ENCODE measurements around the gene HBP1. TPM values are rescaled to one million over a fixed set of nuclear protein-coding genes. Genes with fewer than 3 reads are reported as not detected.

The HBP1 gene
- polyA plus RNA-seq, 2 of the 4 experiments (the other 2 are of a cell fraction) = 28.9 to 52.4 TPM

- ATAC-seq (peak in 1 of 2 experiments; percentile 57; a peak in 2 of 6 replicates), FAIRE-seq (no peak), DNase-seq (ENCODE audit: low read depth in 1 of 2, low spot score in 1 of 2) (no peak)
- TF ChIP-seq TP53 (CRISPR knock-in tag; IDR thresholded peaks at IDR 0.05) = no peak
- TF ChIP-seq FOXS1 (CRISPR knock-in tag; IDR thresholded peaks at IDR 0.05) = no peak
- TF ChIP-seq JUN (IDR thresholded peaks at IDR 0.05) = no peak
- TF ChIP-seq EHF (CRISPR knock-in tag; IDR thresholded peaks at IDR 0.05) = no peak
- TF ChIP-seq E2F6 (IDR thresholded peaks at IDR 0.05; ENCODE audit: borderline replicate concordance, low read depth) = no peak
- no peak for TF ChIP-seq RARB (CRISPR knock-in tag; IDR thresholded peaks at IDR 0.05)
- TF ChIP-seq CHD2 (IDR thresholded peaks at IDR 0.05; ENCODE audit: low read length, partially characterized antibody) = no peak
- TF ChIP-seq HOXB5 (CRISPR knock-in tag; IDR thresholded peaks at IDR 0.05) = no peak
- Histone ChIP-seq H3K9me3 (no peaks in the 10 kb centered on the region), H3K4me2 (peak overlapping the region; percentile 30), H3K4me3 (no peak overlapping the region), H3K4me1 (peaks cover 23% of the 10 kb centered on the region), H3K27ac (no peak overlapping the region)
- CTCF ChIA-PET = interaction anchor here (1.2 kb wide), 1 partner anchor 392 kb away, joined by 3 read pairs; no protein-coding TSS in a partner anchor
- WGBS (ENCODE audit: missing lambda C conversion rate) = 40% methylated on average over 4 of the region's 4 CpGs
- POLR2A ChIA-PET = interaction anchor here (0.6 to 0.7 kb wide), 2 partner anchors 11 to 347 kb away, joined by 3 to 10 read pairs; no protein-coding TSS in a partner anchor
Measured at GRCh38 chr7:107185716-107186115, 16.9 kb downstream of the HBP1 start.

GRCh38 chr7:107186240-107186639, 17.4 kb downstream of the HBP1 start:
- no peaks in the 10 kb centered on the region for H3K9me3 ChIP-seq
- no peak for DNase-seq (ENCODE audit: low read depth in 1 of 2, low spot score in 1 of 2)
- FAIRE-seq = no peak
- 65% methylated on average over 4 of the region's 4 CpGs for WGBS (ENCODE audit: missing lambda C conversion rate)
- H3K4me3 ChIP-seq = no peak overlapping the region
- H3K27ac ChIP-seq = no peak overlapping the region
- peak in 1 of 2 experiments; percentile 38; a peak in 2 of 6 replicates for ATAC-seq
- H3K4me1 ChIP-seq = peaks cover 19% of the 10 kb centered on the region
- ChIA-PET POLR2A (interaction anchor here (0.7 kb wide), 1 partner anchor 10 kb away, joined by 10 read pairs; no protein-coding TSS in a partner anchor), CTCF (interaction anchor here (1.2 kb wide), 1 partner anchor 393 kb away, joined by 3 read pairs; no protein-coding TSS in a partner anchor)
- TF ChIP-seq RCOR1 (IDR thresholded peaks at IDR 0.05; ENCODE audit: low read depth, low read length) (no peak), CEBPB (IDR thresholded peaks at IDR 0.05) (peak in 1 of 2 experiments; percentile 45; a peak in 1 of 4 replicates)
- peak overlapping the region; percentile 30 for H3K4me2 ChIP-seq

GRCh38 chr7:107187774-107188173, 19.0 kb downstream of the HBP1 start:
- WGBS (ENCODE audit: missing lambda C conversion rate) = 92% methylated on average over 2 of the region's 2 CpGs
- H3K27ac ChIP-seq = no peak overlapping the region
- FAIRE-seq = no peak
- H3K9me3 ChIP-seq = no peaks in the 10 kb centered on the region
- TF ChIP-seq NFE2L2 (conservative IDR thresholded peaks at IDR 0.05; ENCODE audit: low read length) = no peak
- no peak for TF ChIP-seq CTCF (IDR thresholded peaks at IDR 0.05)
- no peak for TF ChIP-seq SREBF2 (IDR thresholded peaks at IDR 0.05)
- no peak for TF ChIP-seq TFCP2L1 (CRISPR knock-in tag; IDR thresholded peaks at IDR 0.05)
- TF ChIP-seq HOXA7 (CRISPR knock-in tag; IDR thresholded peaks at IDR 0.05) = no peak
- TF ChIP-seq MAX (IDR thresholded peaks at IDR 0.05) = no peak
- TF ChIP-seq FOSL2 (IDR thresholded peaks at IDR 0.05) = no peak
- no peak for TF ChIP-seq FOSL2 (CRISPR knock-in tag; IDR thresholded peaks at IDR 0.05)
- TF ChIP-seq ZSCAN20 (CRISPR knock-in tag; IDR thresholded peaks at IDR 0.05) = no peak
- no peak for TF ChIP-seq EHF (CRISPR knock-in tag; IDR thresholded peaks at IDR 0.05)
- DNase-seq (ENCODE audit: low read depth in 1 of 2, low spot score in 1 of 2) = no peak
- no peak for ATAC-seq
- peaks cover 19% of the 10 kb centered on the region for H3K4me1 ChIP-seq
- no peak overlapping the region for H3K4me2 ChIP-seq
- ChIA-PET CTCF (interaction anchor here (0.5 to 0.9 kb wide), 2 partner anchors 11 to 355 kb away, joined by 3 to 4 read pairs; no protein-coding TSS in a partner anchor), POLR2A (no interaction called here)
- H3K4me3 ChIP-seq = no peak overlapping the region

GRCh38 chr7:107190090-107190489, 21.3 kb downstream of the HBP1 start:
- Histone ChIP-seq H3K27ac (no peak overlapping the region), H3K4me1 (peaks cover 15% of the 10 kb centered on the region), H3K9me3 (no peaks in the 10 kb centered on the region), H3K4me2 (no peak overlapping the region), H3K4me3 (no peak overlapping the region)
- FAIRE-seq (no peak), ATAC-seq (no peak), DNase-seq (ENCODE audit: low read depth in 1 of 2, low spot score in 1 of 2) (no peak)
- ChIA-PET POLR2A (no interaction called here), CTCF (interaction anchor here (1.0 to 2.2 kb wide), 2 partner anchors 11 to 21 kb away, joined by 3 to 8 read pairs; partner anchors contain the start of gene HBP1)
- peak; percentile 75 for TF ChIP-seq MAFK (IDR thresholded peaks at IDR 0.05; ENCODE audit: partially characterized antibody)
- TF ChIP-seq GATA3 (IDR thresholded peaks at IDR 0.05; ENCODE audit: borderline replicate concordance) = no peak
- 95% methylated on average over 2 of the region's 2 CpGs for WGBS (ENCODE audit: missing lambda C conversion rate)

Measured in A549 (cell line).